ENCODE results near the gene DNAJB8. TPM values are rescaled to one million over a fixed set of nuclear protein-coding genes. Genes with fewer than 3 reads are reported as not detected.

DNAJB8 gene
- total RNA-seq, 3 donors from 2014 or later (not counting 1 experiment from before 2014, with no cell fraction given): not detected

DNA sequence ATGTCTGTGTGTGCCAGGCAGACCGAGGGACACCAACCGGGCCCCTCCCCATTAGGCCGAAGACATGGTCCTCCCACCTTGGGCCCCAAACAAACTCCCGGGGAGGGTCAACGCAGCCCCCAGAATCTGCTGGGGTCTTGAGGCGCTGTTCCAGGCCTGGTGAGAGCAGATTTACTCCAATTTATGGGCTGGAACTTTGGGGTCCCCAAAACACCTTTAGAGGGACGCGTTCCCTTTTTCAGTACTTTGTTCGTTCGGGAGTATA is 23.9 kb upstream of the DNAJB8 start:
- Histone ChIP-seq H3K4me1 (ENCODE audit: control insufficient read depth, insufficient read depth, low read length) (peaks cover 49% of the 10 kb centered on the region), H3K9me3 (ENCODE audit: control insufficient read depth, insufficient read depth, low read length) (no peaks in the 10 kb centered on the region)
- peaks cover 12 to 37% of the 10 kb centered on the region in 2 donors for H3K4me1 Mint-ChIP-seq

DNA sequence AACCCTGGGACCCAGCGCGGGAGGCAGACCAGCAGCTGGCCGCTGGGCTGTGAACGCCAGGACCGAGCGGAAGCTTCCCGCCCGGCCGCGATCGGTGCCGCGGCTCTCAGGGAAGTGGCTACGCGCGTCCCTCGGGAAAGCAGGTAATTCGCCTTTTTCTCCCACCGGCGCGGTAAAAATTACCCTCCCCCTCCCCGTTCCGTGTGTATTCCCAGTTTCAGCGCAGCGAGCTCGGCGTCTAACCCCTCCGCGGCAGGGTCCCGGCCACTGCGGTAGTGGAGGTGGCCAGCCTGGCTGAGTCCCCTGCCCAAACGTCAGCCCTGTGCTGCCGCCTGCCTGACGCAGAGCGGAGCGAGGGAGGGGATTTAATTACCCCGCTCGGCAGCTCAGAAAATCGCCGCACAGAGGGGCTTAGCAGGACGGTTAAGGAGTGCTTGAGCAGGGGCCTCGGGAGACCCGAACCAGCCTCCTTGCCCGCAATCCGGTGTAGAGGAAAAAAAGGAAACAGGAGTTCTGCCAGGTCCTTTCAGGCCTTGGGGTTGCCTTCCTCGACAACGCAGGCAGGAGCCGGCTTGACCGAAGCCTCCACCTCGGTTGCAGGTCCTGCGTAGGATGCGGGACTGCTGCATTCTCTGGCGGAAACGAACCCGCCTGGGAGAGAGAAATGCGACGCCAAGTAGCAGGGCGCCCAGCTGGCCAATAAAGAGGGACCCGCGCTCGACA is 23.4 kb upstream of the DNAJB8 start:
- H3K4me1 Mint-ChIP-seq: peaks cover 12 to 37% of the 10 kb centered on the region in 2 donors
- TF ChIP-seq, protein P1, sequence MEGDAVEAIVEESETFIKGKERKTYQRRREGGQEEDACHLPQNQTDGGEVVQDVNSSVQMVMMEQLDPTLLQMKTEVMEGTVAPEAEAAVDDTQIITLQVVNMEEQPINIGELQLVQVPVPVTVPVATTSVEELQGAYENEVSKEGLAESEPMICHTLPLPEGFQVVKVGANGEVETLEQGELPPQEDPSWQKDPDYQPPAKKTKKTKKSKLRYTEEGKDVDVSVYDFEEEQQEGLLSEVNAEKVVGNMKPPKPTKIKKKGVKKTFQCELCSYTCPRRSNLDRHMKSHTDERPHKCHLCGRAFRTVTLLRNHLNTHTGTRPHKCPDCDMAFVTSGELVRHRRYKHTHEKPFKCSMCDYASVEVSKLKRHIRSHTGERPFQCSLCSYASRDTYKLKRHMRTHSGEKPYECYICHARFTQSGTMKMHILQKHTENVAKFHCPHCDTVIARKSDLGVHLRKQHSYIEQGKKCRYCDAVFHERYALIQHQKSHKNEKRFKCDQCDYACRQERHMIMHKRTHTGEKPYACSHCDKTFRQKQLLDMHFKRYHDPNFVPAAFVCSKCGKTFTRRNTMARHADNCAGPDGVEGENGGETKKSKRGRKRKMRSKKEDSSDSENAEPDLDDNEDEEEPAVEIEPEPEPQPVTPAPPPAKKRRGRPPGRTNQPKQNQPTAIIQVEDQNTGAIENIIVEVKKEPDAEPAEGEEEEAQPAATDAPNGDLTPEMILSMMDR (IDR thresholded peaks at IDR 0.05): no peak
- 2% methylated on average over 61 of the region's 61 CpGs for WGBS (ENCODE audit: insufficient coverage)
- no peaks in the 10 kb centered on the region for H3K36me3 ChIP-seq (ENCODE audit: control insufficient read depth, insufficient read depth, low read length)
- H3K4me1 ChIP-seq (ENCODE audit: control insufficient read depth, insufficient read depth, low read length): peaks cover 49% of the 10 kb centered on the region
- H3K27me3 ChIP-seq (ENCODE audit: control insufficient read depth, insufficient read depth, low read length): peaks cover 65% of the 10 kb centered on the region
- H3K27ac ChIP-seq (ENCODE audit: low read length): no peak overlapping the region
- peak overlapping the region; percentile 74 for H3K4me3 Mint-ChIP-seq
- H3K27me3 Mint-ChIP-seq (ENCODE audit: low read depth in 2 of 2): peaks cover 34 to 67% of the 10 kb centered on the region in 2 donors
- H3K9me3 Mint-ChIP-seq: no peaks in the 10 kb centered on the region
- peak in 1 of 2 donors; percentile 42 for DNase-seq
- no peaks in the 10 kb centered on the region for H3K9me3 ChIP-seq (ENCODE audit: control insufficient read depth, insufficient read depth, low read length)
- no peak overlapping the region for H3K27ac Mint-ChIP-seq
- ATAC-seq: no peak
- no peaks in the 10 kb centered on the region for H3K36me3 Mint-ChIP-seq
- peak overlapping the region; percentile 21 for H3K4me3 ChIP-seq (ENCODE audit: low read length)
- intact Hi-C loops (cut with micrococcal nuclease): no loop called here

More for the DNA sequence above, 23.9 kb upstream of the DNAJB8 start:
- Histone ChIP-seq H3K27me3 (ENCODE audit: control insufficient read depth, insufficient read depth, low read length) (peaks cover 60% of the 10 kb centered on the region), H3K4me3 (ENCODE audit: low read length) (no peak overlapping the region), H3K27ac (ENCODE audit: low read length) (no peak overlapping the region), H3K36me3 (ENCODE audit: control insufficient read depth, insufficient read depth, low read length) (no peaks in the 10 kb centered on the region)
- Mint-ChIP-seq H3K36me3 (no peaks in the 10 kb centered on the region), H3K4me3 (no peak overlapping the region), H3K9me3 (no peaks in the 10 kb centered on the region), H3K27me3 (ENCODE audit: low read depth in 2 of 2) (peaks cover 34 to 66% of the 10 kb centered on the region in 2 donors), H3K27ac (no peak overlapping the region)
- TF ChIP-seq, protein P1 (IDR thresholded peaks at IDR 0.05): no peak
- intact Hi-C loops (cut with micrococcal nuclease): no loop called here
- whole genome bisulfite sequencing (ENCODE audit: insufficient coverage): 12% methylated on average over 10 of the region's 10 CpGs
- ATAC-seq: no peak
- DNase-seq: no peak

DNA sequence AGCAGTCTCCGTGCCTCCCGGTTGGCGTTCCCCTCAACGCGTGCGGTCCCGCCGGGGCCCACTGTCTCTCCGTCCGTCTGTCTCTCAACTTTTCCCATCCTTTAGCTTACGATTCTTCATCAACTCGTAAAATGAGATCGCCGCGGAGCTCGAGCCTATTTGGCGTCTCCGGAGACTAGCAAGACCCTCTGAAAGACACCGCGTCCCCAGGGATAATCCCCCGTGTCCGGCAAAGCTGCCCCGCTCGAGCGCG is 22.9 kb upstream of the DNAJB8 start:
- H3K9me3 Mint-ChIP-seq: no peaks in the 10 kb centered on the region
- under 1% methylated on average over 26 of the region's 26 CpGs for WGBS (ENCODE audit: insufficient coverage)
- H3K4me1 ChIP-seq (ENCODE audit: control insufficient read depth, insufficient read depth, low read length): peaks cover 49% of the 10 kb centered on the region
- H3K27me3 ChIP-seq (ENCODE audit: control insufficient read depth, insufficient read depth, low read length): peaks cover 70% of the 10 kb centered on the region
- peaks cover 12 to 37% of the 10 kb centered on the region in 2 donors for H3K4me1 Mint-ChIP-seq
- peak in 1 of 2 donors; percentile 32 for DNase-seq
- TF ChIP-seq, protein P1 (IDR thresholded peaks at IDR 0.05): no peak
- peaks cover 34 to 68% of the 10 kb centered on the region in 2 donors for H3K27me3 Mint-ChIP-seq (ENCODE audit: low read depth in 2 of 2)
- intact Hi-C loops (cut with micrococcal nuclease): no loop called here
- H3K36me3 Mint-ChIP-seq: no peaks in the 10 kb centered on the region
- H3K27ac Mint-ChIP-seq: no peak overlapping the region
- peak overlapping the region; percentile 74 for H3K4me3 Mint-ChIP-seq
- peak overlapping the region; percentile 21 for H3K4me3 ChIP-seq (ENCODE audit: low read length)
- no peak overlapping the region for H3K27ac ChIP-seq (ENCODE audit: low read length)
- ATAC-seq: no peak
- no peaks in the 10 kb centered on the region for H3K9me3 ChIP-seq (ENCODE audit: control insufficient read depth, insufficient read depth, low read length)
- H3K36me3 ChIP-seq (ENCODE audit: control insufficient read depth, insufficient read depth, low read length): no peaks in the 10 kb centered on the region

Data from natural killer cell (primary cell).